SK-N-SH treated with all-trans-retinoic acid at 6 μM for 48 hours (cell line): ENCODE data around the gene AHRR.

Experiments used
- ATAC-seq: fragments of 200-7000 bp; cut with Tn5 transposase; 3 replicates; pipeline ENCODE4 v1.9.1; 2020; ENCODE audit warnings: mild to moderate bottlenecking, moderate library complexity
- ARNTL ChIP-seq: fragments of 450-650 bp; formaldehyde crosslinking; IDR thresholded peaks from 2 replicates; pipeline ENCODE4 v1.5.0; 2020; ENCODE audit warnings: low read depth, mild to moderate bottlenecking, moderate library complexity, borderline replicate concordance
- BACH2 ChIP-seq: fragments of 250-450 bp; sonication (Bioruptor Pico); IDR thresholded peaks from 2 replicates; pipeline ENCODE4 v1.9.0; 2021; ENCODE audit warnings: mild to moderate bottlenecking, borderline replicate concordance
- CSDC2 ChIP-seq: fragments of 250-450 bp; sonication (Bioruptor Pico); IDR thresholded peaks from 2 replicates; pipeline ENCODE4 v1.5.0; 2020; ENCODE audit warnings: mild to moderate bottlenecking, moderate library complexity
- ESRRG ChIP-seq: fragments of 250-450 bp; sonication (Bioruptor Pico); IDR thresholded peaks from 2 replicates; pipeline ENCODE4 v1.6.1; 2021; ENCODE audit warnings: mild to moderate bottlenecking
- GLIS3 ChIP-seq: fragments of 250-450 bp; sonication (Bioruptor Pico); IDR thresholded peaks from 2 replicates; pipeline ENCODE4 v1.5.0; 2020; ENCODE audit warnings: mild to moderate bottlenecking, moderate library complexity
- ISL1 ChIP-seq: fragments of 250-450 bp; sonication (Bioruptor Pico); IDR thresholded peaks from 2 replicates; pipeline ENCODE4 v2.1.2; 2022; ENCODE audit warnings: mild to moderate bottlenecking, moderate library complexity
- OSR1 ChIP-seq: fragments of 250-450 bp; sonication (Bioruptor Pico); IDR thresholded peaks from 2 replicates; pipeline ENCODE4 v1.8.0; 2022; ENCODE audit warnings: moderate library complexity, mild to moderate bottlenecking, inconsistent platforms
- SNAI2 ChIP-seq: fragments of 250-450 bp; sonication (Bioruptor Pico); IDR thresholded peaks from 2 replicates; pipeline ENCODE4 v1.5.0; 2020; ENCODE audit warnings: mild to moderate bottlenecking, moderate library complexity
- TCF4 ChIP-seq: fragments of 250-450 bp; sonication (Bioruptor Pico); IDR thresholded peaks from 2 replicates; pipeline ENCODE4 v1.8.0; 2021; ENCODE audit warnings: mild to moderate bottlenecking, moderate library complexity, borderline replicate concordance
- TOX ChIP-seq: fragments of 250-450 bp; sonication (Bioruptor Pico); IDR thresholded peaks from 2 replicates; pipeline ENCODE4 v1.8.0; 2021; ENCODE audit warnings: mild to moderate bottlenecking, moderate library complexity, borderline replicate concordance
- ZC3H10 ChIP-seq: fragments of 250-450 bp; sonication (Bioruptor Pico); IDR thresholded peaks from 2 replicates; pipeline ENCODE4 v1.5.1; 2021; ENCODE audit warnings: mild to moderate bottlenecking, moderate library complexity
- ZFP3 ChIP-seq: fragments of 250-450 bp; sonication (Bioruptor Pico); IDR thresholded peaks from 2 replicates; pipeline ENCODE4 v1.5.0; 2020; ENCODE audit warnings: mild to moderate bottlenecking, moderate library complexity
- ZNF565 ChIP-seq: fragments of 450-650 bp; formaldehyde crosslinking; conservative IDR thresholded peaks from 2 replicates; pipeline ENCODE4 v1.5.0; 2020; ENCODE audit warnings: low read depth, mild to moderate bottlenecking, moderate library complexity
- ZNF8 ChIP-seq: fragments of 450-650 bp; formaldehyde crosslinking; IDR thresholded peaks from 2 replicates; pipeline ENCODE4 v1.5.0; 2020; ENCODE audit warnings: mild to moderate bottlenecking, moderate library complexity
- TF ChIP-seq, protein P1 (sequence below): fragments of 250-450 bp; sonication (Bioruptor Pico); IDR thresholded peaks from 2 replicates; pipeline ENCODE4 v1.8.0; 2021; ENCODE audit warnings: low read depth, mild to moderate bottlenecking, moderate library complexity, borderline replicate concordance
- TF ChIP-seq, protein P2 (sequence below): fragments of 250-450 bp; sonication (Bioruptor Pico); IDR thresholded peaks from 2 replicates; pipeline ENCODE4 v1.5.1; 2021; ENCODE audit warnings: mild to moderate bottlenecking, moderate library complexity
- TF ChIP-seq, protein P3 (sequence below): fragments of 250-450 bp; sonication (Bioruptor Pico); IDR thresholded peaks from 2 replicates; pipeline ENCODE4 v1.5.1; 2020; ENCODE audit warnings: low read depth, mild to moderate bottlenecking, moderate library complexity
- TF ChIP-seq, protein P4 (sequence below): fragments of 250-450 bp; sonication (Bioruptor Pico); IDR thresholded peaks from 2 replicates; pipeline ENCODE4 v1.5.0; 2020; ENCODE audit warnings: mild to moderate bottlenecking, moderate library complexity
- TF ChIP-seq, protein P5 (sequence below): fragments of 250-450 bp; sonication (Bioruptor Pico); IDR thresholded peaks from 2 replicates; pipeline ENCODE4 v1.8.0; 2020; ENCODE audit warnings: mild to moderate bottlenecking, moderate library complexity, borderline replicate concordance

The AHRR gene

DNA sequence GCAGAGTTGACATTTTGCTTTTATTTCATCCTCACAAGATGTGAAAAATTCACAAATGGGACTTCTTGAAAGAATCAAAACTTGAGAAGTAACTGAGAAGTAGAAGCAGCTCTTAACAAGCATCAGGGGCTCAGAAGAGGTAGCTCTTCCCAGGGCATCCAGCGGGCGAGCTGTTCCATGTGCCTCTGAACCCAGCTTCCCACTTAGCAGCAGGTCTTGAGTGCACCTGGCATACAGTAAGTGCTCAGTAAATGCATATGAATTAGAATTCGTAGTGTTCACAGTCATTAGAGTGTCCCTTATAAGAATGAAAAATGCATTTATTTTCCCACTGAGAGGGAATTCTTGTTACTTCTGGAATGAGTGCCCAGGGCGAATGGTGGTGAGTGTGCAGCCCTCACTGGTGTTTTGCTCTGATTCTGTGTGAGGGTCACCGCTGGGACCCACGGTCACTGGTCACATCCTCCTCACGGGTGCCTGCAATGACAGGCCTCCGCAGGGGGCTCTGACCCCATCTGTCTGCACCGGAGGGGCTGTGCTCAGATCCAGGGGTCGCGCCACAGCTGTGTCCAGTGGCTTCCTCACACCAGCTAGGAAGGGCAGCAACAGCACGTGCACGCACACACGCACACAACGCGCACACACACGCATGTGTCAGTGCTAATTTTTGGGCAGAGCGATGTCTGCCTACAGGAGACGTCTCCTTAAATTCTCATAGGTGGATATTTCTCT is 148.4 kb downstream of the AHRR start:
- no peak for TF ChIP-seq SNAI2 (CRISPR knock-in tag)
- TF ChIP-seq CSDC2 = no peak
- TF ChIP-seq ESRRG (CRISPR knock-in tag) = no peak
- TF ChIP-seq, protein P1, sequence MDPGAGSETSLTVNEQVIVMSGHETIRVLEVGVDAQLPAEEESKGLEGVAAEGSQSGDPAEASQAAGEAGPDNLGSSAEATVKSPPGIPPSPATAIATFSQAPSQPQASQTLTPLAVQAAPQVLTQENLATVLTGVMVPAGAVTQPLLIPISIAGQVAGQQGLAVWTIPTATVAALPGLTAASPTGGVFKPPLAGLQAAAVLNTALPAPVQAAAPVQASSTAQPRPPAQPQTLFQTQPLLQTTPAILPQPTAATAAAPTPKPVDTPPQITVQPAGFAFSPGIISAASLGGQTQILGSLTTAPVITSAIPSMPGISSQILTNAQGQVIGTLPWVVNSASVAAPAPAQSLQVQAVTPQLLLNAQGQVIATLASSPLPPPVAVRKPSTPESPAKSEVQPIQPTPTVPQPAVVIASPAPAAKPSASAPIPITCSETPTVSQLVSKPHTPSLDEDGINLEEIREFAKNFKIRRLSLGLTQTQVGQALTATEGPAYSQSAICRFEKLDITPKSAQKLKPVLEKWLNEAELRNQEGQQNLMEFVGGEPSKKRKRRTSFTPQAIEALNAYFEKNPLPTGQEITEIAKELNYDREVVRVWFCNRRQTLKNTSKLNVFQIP = no peak
- no peak for TF ChIP-seq ZNF565
- TF ChIP-seq TOX (CRISPR knock-in tag) = no peak
- TF ChIP-seq ZC3H10 (CRISPR knock-in tag) = no peak
- TF ChIP-seq, protein P2, sequence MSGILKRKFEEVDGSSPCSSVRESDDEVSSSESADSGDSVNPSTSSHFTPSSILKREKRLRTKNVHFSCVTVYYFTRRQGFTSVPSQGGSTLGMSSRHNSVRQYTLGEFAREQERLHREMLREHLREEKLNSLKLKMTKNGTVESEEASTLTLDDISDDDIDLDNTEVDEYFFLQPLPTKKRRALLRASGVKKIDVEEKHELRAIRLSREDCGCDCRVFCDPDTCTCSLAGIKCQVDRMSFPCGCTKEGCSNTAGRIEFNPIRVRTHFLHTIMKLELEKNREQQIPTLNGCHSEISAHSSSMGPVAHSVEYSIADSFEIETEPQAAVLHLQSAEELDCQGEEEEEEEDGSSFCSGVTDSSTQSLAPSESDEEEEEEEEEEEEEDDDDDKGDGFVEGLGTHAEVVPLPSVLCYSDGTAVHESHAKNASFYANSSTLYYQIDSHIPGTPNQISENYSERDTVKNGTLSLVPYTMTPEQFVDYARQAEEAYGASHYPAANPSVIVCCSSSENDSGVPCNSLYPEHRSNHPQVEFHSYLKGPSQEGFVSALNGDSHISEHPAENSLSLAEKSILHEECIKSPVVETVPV (CRISPR knock-in tag) = no peak
- TF ChIP-seq, all 23 proteins: peak for 0
- no peak for ATAC-seq

DNA sequence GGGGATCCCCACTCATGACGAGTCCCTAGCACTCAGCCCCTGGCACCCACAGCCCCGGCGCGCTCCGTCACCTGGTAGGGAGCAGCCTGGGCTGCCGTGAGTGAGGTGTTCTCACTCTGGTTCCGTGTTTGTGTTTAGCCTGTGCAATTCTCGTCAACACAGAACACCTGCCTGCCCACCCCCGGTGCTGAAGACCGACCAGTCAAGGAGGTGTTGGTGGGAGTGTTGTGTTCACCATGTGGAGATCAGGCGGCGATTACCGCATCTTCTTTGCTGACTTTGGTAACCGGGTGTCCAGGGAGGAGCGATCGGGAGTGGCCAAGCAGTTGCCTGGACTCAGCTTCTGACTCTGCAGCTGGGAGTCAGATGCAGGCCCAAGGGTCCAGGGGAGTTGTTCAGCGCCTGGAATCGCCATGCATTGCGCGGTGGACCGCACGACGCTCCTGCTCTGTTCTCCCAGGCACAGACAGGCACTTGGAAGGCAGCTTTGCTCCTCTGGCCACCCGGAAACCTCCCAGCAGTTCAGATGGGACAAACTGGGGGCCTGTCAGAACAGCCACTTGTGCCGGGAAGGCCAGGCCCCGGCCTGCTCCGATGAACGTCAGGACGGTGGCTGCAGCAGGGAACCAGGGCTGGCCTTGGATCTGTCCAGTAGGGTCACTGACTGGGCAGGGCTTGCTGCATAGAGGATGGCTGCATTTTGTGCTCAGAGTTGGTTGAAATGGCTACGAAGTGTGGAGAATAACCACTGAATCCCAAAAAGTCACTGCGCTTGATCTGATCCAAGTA is 149.6 kb downstream of the AHRR start:
- TF ChIP-seq, protein P3, sequence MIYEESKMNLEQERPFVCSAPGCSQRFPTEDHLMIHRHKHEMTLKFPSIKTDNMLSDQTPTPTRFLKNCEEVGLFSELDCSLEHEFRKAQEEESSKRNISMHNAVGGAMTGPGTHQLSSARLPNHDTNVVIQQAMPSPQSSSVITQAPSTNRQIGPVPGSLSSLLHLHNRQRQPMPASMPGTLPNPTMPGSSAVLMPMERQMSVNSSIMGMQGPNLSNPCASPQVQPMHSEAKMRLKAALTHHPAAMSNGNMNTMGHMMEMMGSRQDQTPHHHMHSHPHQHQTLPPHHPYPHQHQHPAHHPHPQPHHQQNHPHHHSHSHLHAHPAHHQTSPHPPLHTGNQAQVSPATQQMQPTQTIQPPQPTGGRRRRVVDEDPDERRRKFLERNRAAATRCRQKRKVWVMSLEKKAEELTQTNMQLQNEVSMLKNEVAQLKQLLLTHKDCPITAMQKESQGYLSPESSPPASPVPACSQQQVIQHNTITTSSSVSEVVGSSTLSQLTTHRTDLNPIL = no peak
- ATAC-seq = no peak

DNA sequence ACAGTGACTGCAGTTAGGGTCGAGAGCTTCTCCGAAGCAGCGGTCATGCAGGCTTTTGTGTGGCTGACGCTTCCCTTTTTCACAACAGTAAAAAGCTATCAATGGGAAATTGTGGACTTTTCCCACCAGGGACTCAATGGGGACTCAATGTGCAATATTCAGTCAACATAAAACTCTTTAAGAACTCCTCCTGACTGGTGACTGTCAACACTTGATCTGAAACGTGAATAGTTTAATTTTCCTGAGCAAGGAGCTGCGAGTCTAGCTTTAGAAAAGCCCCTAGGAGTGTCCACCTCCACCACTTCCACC is 150.2 kb downstream of the AHRR start:
- no peak for TF ChIP-seq TCF4 (CRISPR knock-in tag)
- TF ChIP-seq, protein P3 = no peak
- TF ChIP-seq, protein P4, sequence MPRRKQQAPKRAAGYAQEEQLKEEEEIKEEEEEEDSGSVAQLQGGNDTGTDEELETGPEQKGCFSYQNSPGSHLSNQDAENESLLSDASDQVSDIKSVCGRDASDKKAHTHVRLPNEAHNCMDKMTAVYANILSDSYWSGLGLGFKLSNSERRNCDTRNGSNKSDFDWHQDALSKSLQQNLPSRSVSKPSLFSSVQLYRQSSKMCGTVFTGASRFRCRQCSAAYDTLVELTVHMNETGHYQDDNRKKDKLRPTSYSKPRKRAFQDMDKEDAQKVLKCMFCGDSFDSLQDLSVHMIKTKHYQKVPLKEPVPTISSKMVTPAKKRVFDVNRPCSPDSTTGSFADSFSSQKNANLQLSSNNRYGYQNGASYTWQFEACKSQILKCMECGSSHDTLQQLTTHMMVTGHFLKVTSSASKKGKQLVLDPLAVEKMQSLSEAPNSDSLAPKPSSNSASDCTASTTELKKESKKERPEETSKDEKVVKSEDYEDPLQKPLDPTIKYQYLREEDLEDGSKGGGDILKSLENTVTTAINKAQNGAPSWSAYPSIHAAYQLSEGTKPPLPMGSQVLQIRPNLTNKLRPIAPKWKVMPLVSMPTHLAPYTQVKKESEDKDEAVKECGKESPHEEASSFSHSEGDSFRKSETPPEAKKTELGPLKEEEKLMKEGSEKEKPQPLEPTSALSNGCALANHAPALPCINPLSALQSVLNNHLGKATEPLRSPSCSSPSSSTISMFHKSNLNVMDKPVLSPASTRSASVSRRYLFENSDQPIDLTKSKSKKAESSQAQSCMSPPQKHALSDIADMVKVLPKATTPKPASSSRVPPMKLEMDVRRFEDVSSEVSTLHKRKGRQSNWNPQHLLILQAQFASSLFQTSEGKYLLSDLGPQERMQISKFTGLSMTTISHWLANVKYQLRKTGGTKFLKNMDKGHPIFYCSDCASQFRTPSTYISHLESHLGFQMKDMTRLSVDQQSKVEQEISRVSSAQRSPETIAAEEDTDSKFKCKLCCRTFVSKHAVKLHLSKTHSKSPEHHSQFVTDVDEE (CRISPR knock-in tag) = no peak
- no peak for TF ChIP-seq BACH2
- TF ChIP-seq, protein P2 (CRISPR knock-in tag) = no peak
- no peak for TF ChIP-seq ZFP3
- ATAC-seq = no peak

DNA sequence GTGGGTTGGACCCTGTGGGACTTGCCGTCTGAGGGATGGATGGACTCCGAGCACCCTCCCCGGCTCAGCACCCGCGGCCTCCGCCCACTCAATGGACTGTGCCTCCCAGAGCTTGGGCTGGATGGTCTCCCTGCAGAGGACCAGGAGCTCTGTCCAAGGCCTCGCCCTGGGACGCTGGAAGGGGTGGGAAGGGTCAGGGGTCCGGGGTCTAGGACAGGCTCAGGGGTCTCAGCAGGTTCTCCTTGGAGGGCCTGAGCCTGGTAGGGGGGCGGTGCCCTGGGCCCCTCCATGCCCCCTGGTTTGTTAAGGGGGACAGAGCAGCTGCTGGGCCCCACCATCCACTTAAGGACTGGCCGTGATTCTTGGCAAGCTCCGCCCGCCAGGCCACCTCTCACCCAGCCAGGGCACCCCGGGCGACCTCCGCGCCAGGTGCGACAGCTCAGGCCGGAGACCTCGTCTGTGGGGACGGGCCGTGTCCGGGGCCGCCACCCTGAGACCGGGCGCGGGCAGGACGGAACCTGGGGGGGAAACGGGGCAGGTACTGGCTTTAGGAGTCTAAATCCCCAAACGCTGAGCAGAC is 150.7 kb downstream of the AHRR start:
- ATAC-seq = peak; percentile 42
- TF ChIP-seq, protein P4 (CRISPR knock-in tag) = no peak
- no peak for TF ChIP-seq ZNF565
- no peak for TF ChIP-seq ZFP3
- TF ChIP-seq ESRRG (CRISPR knock-in tag) = no peak
- no peak for TF ChIP-seq ZC3H10 (CRISPR knock-in tag)
- TF ChIP-seq ZNF8 (CRISPR knock-in tag) = no peak
- no peak for TF ChIP-seq ARNTL (CRISPR knock-in tag)
- TF ChIP-seq ISL1 = no peak
- no peak for TF ChIP-seq SNAI2 (CRISPR knock-in tag)
- TF ChIP-seq OSR1 (CRISPR knock-in tag) = no peak
- TF ChIP-seq, protein P5, sequence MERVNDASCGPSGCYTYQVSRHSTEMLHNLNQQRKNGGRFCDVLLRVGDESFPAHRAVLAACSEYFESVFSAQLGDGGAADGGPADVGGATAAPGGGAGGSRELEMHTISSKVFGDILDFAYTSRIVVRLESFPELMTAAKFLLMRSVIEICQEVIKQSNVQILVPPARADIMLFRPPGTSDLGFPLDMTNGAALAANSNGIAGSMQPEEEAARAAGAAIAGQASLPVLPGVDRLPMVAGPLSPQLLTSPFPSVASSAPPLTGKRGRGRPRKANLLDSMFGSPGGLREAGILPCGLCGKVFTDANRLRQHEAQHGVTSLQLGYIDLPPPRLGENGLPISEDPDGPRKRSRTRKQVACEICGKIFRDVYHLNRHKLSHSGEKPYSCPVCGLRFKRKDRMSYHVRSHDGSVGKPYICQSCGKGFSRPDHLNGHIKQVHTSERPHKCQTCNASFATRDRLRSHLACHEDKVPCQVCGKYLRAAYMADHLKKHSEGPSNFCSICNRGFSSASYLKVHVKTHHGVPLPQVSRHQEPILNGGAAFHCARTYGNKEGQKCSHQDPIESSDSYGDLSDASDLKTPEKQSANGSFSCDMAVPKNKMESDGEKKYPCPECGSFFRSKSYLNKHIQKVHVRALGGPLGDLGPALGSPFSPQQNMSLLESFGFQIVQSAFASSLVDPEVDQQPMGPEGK (CRISPR knock-in tag) = no peak
- TF ChIP-seq GLIS3 (CRISPR knock-in tag) = no peak
